Kidney (tissue), 14 donors: ENCODE data around the gene DCPS. TPM values are rescaled to one million over a fixed set of nuclear protein-coding genes. Genes with fewer than 3 reads are reported as not detected.
A peak's percentile ranks its signal among the peaks of the same experiment; 100 is the strongest.

ENCODE experiments used
- DNase-seq, 5 donors: peaks; one replicate each; pipeline ENCODE4 v3.0.0-alpha.2; 2013 to 2020
- FAIRE-seq: peaks from 2 replicates; lab custom pipeline; 2012; peaks lifted over from hg19 to GRCh38; lab: Jason Lieb, UNC
- H3K27ac ChIP-seq, 2 donors: one replicate each; pipeline ENCODE4 v1.7.0; 2013; ENCODE audit warnings: low read depth in 2 of 2, low read length in 2 of 2, inconsistent platforms in 1 of 2
- H3K27me3 ChIP-seq: one replicate; pipeline ENCODE4 v1.7.1; 2013; ENCODE audit warnings: low read length, inconsistent platforms; ENCODE audit not compliant: control insufficient read depth, insufficient read depth
- H3K36me3 ChIP-seq, 3 donors: one replicate each; pipeline versions ENCODE4 v1.7.0 to v1.7.1; 2013; ENCODE audit warnings: low read length in 3 of 3, control low read depth in 1 of 3, inconsistent platforms in 1 of 3; ENCODE audit not compliant: insufficient read depth in 3 of 3, control insufficient read depth in 2 of 3
- H3K4me1 ChIP-seq, 3 donors: one replicate each; pipeline versions ENCODE4 v1.7.0 to v1.7.1; 2013; ENCODE audit warnings: low read length in 3 of 3, inconsistent platforms in 1 of 3, low read depth in 1 of 3; ENCODE audit not compliant: control insufficient read depth in 2 of 3, insufficient read depth in 2 of 3
- H3K4me3 ChIP-seq, 3 donors: one replicate each; pipeline versions ENCODE4 v1.7.0 to v1.8.1; 2013; ENCODE audit warnings: low read length in 3 of 3, control low read depth in 1 of 3, inconsistent platforms in 1 of 3
- H3K9ac ChIP-seq, 3 donors: one replicate each; pipeline versions ENCODE4 v1.7.0 to v1.7.1; 2013; ENCODE audit warnings: low read length in 3 of 3, control low read depth in 1 of 3, inconsistent platforms in 1 of 3
- H3K9me3 ChIP-seq, 3 donors: one replicate each; pipeline versions ENCODE4 v1.7.0 to v1.7.1; 2013; ENCODE audit warnings: low read length in 3 of 3, control low read depth in 1 of 3, inconsistent platforms in 1 of 3; ENCODE audit not compliant: control insufficient read depth in 2 of 3, insufficient read depth in 1 of 3
- CTCF ChIP-seq: IDR thresholded peaks from 3 replicates; pipeline ENCODE4 v1.5.1; 2012; ENCODE audit warnings: mild to moderate bottlenecking, moderate library complexity, borderline replicate concordance; ENCODE audit not compliant: insufficient read depth; ENCODE audit errors: extremely low read depth
- intact Hi-C: fragments of 100-400 bp; cut with DNase I; formaldehyde crosslinking; loops from one replicate; pipeline ENCODE4 v1.11.1; 2022
- polyA plus RNA-seq: library from polyadenylated mRNA; stranded (reverse); fragments of 350-450 nt; fragmentation: Illumina TruSeq; extraction: RNeasy Lipid Tissue Mini Kit (QIAGEN cat#74804); gene quantifications from one replicate; pipeline ENCODE4 v1.2.3, GENCODE V29; 2014; ENCODE audit warnings: low read depth, low replicate concordance; ENCODE audit not compliant: insufficient read depth
- total RNA-seq: library from RNA; stranded (reverse); fragmentation: NEBNext Ultra II Directional; extraction: Animal tissue kit (Norgen Biotek cat#: 25700); gene quantifications from one replicate; pipeline ENCODE4 v1.2.1, GENCODE V29; 2021
- donor health status: control.
- donor health status: control.
- donor health status: control.
- donor health status: control.
- donor health status: control.
- donor health status: DM: yes; HTN: yes; CAD: no.
- donor health status: Normal renal cell carcinoma (clear cell type).

Gene DCPS
- total and polyA plus RNA-seq, 2 donors from 2014 or later, result 23.9 to 24.2 TPM

- Histone ChIP-seq H3K9me3 (peaks cover 0 to 3% (median 0%) of the 10 kb centered on the region in 3 donors), H3K9ac (no peak overlapping the region), H3K4me3 (no peak overlapping the region), H3K27ac (no peak overlapping the region), H3K4me1 (peaks cover 0 to 6% (median 0%) of the 10 kb centered on the region in 3 donors), H3K36me3 (peaks cover 0 to 3% (median 0%) of the 10 kb centered on the region in 3 donors), H3K27me3 (no peaks in the 10 kb centered on the region)
- intact Hi-C loops, result loop anchor here (5.0 kb wide), 1 partner anchor 168 kb away; no protein-coding TSS in a partner anchor
- no peak for TF ChIP-seq CTCF
- FAIRE-seq (no peak), DNase-seq (no peak)
These were observed 10.0 kb downstream of the DCPS start for GRCh38 chr11:126313826-126314225.

GRCh38 chr11:126317432-126317755, 13.5 kb downstream of the DCPS start:
- DNase-seq (no peak), FAIRE-seq (no peak)
- Histone ChIP-seq H3K36me3 (peaks cover 0 to 3% (median 0%) of the 10 kb centered on the region in 3 donors), H3K9ac (no peak overlapping the region), H3K27ac (no peak overlapping the region), H3K27me3 (no peaks in the 10 kb centered on the region), H3K9me3 (peaks cover 0 to 3% (median 0%) of the 10 kb centered on the region in 3 donors), H3K4me1 (peaks cover 0 to 5% (median 0%) of the 10 kb centered on the region in 3 donors), H3K4me3 (no peak overlapping the region)
- intact Hi-C loops, result no loop called here
- no peak for TF ChIP-seq CTCF

- peak in 3 of 5 donors; percentile 16 to 90 (median 55) for DNase-seq
These were observed 14.1 kb downstream of the DCPS start for GRCh38 chr11:126317756-126318573.

More at GRCh38 chr11:126317756-126318573, 14.1 kb downstream of the DCPS start:
- H3K36me3 ChIP-seq, result peaks cover 0 to 3% (median 0%) of the 10 kb centered on the region in 3 donors
- no peak for TF ChIP-seq CTCF
- H3K4me1 ChIP-seq, result peaks cover 0 to 5% (median 0%) of the 10 kb centered on the region in 3 donors
- H3K27ac ChIP-seq, result peak overlapping the region in 1 of 2 donors; percentile 2
- no peaks in the 10 kb centered on the region for H3K27me3 ChIP-seq
- H3K9me3 ChIP-seq, result peaks cover 0 to 3% (median 0%) of the 10 kb centered on the region in 3 donors
- no peak overlapping the region for H3K9ac ChIP-seq
- no peak overlapping the region for H3K4me3 ChIP-seq
- intact Hi-C loops, result no loop called here
- FAIRE-seq, result no peak
